DND-41 (cell line): ENCODE data around the gene MRPS10.

Experiments
- ATAC-seq: fragments of 200-7000 bp; cut with Tn5 transposase; 3 replicates; pipeline ENCODE4 v1.9.1; 2021; ENCODE audit warnings: low read depth; ENCODE audit not compliant: insufficient read depth
- DNase-seq: peaks from one replicate; pipeline ENCODE4 v3.0.0-alpha.2; 2020
- H2AFZ ChIP-seq: 2 replicates; pipeline ENCODE4 v1.6.0; 2012; ENCODE audit warnings: low read depth, low read length
- H3K27ac ChIP-seq: 2 replicates; pipeline ENCODE4 v1.5.1; 2012; ENCODE audit warnings: low read length, inconsistent platforms
- H3K27me3 ChIP-seq: fragments of 200-600 bp; sonication (generic); 2 replicates; pipeline ENCODE4 v1.6.0; 2012; ENCODE audit warnings: low read length, mild to moderate bottlenecking, inconsistent platforms; ENCODE audit not compliant: insufficient read depth, poor library complexity
- H3K36me3 ChIP-seq: 2 replicates; pipeline ENCODE4 v1.5.1; 2012; ENCODE audit warnings: low read length, inconsistent platforms; ENCODE audit not compliant: insufficient read depth
- H3K4me1 ChIP-seq: 2 replicates; pipeline ENCODE4 v1.5.1; 2012; ENCODE audit warnings: mild to moderate bottlenecking, low read length; ENCODE audit not compliant: insufficient read depth
- H3K4me2 ChIP-seq: 2 replicates; pipeline ENCODE4 v1.6.0; 2012; ENCODE audit warnings: mild to moderate bottlenecking, moderate library complexity, low read length, inconsistent platforms; ENCODE audit not compliant: insufficient read depth
- H3K4me3 ChIP-seq, 2 experiments: fragments of 200-600 bp in 1 of 2; shearing (Covaris generic) in 1 of 2; 2 replicates each; pipeline ENCODE4 v1.5.1; 2012 to 2016; ENCODE audit warnings: inconsistent platforms in 2 of 2, low read length in 2 of 2, mild to moderate bottlenecking in 2 of 2, low read depth in 1 of 2, moderate library complexity in 1 of 2
- H3K79me2 ChIP-seq: 2 replicates; pipeline ENCODE4 v1.6.0; 2012; ENCODE audit warnings: low read length, inconsistent platforms; ENCODE audit not compliant: insufficient read depth
- H3K9ac ChIP-seq: 2 replicates; pipeline ENCODE4 v1.6.0; 2012; ENCODE audit warnings: low read depth, mild to moderate bottlenecking, inconsistent platforms, low read length, moderate library complexity
- H3K9me3 ChIP-seq: 2 replicates; pipeline ENCODE4 v1.5.1; 2012; ENCODE audit warnings: low read length, moderate library complexity, mild to moderate bottlenecking, inconsistent platforms; ENCODE audit not compliant: insufficient read depth, severe bottlenecking
- H4K20me1 ChIP-seq: 2 replicates; pipeline ENCODE4 v1.6.0; 2012; ENCODE audit warnings: low read length; ENCODE audit not compliant: insufficient read depth
- EZH2 ChIP-seq: IDR thresholded peaks from 3 replicates; pipeline ENCODE4 v1.6.1; 2012; ENCODE audit warnings: borderline replicate concordance, low read depth, mild to moderate bottlenecking, moderate library complexity, low read length, inconsistent platforms; ENCODE audit not compliant: severe bottlenecking
- TF ChIP-seq, protein P1 (sequence below): IDR thresholded peaks from 2 replicates; pipeline ENCODE4 v1.5.1; 2012; ENCODE audit warnings: borderline replicate concordance, low read length, moderate library complexity, mild to moderate bottlenecking; ENCODE audit not compliant: poor library complexity, severe bottlenecking; ENCODE audit errors: extremely low read depth

MRPS10 gene

DNA sequence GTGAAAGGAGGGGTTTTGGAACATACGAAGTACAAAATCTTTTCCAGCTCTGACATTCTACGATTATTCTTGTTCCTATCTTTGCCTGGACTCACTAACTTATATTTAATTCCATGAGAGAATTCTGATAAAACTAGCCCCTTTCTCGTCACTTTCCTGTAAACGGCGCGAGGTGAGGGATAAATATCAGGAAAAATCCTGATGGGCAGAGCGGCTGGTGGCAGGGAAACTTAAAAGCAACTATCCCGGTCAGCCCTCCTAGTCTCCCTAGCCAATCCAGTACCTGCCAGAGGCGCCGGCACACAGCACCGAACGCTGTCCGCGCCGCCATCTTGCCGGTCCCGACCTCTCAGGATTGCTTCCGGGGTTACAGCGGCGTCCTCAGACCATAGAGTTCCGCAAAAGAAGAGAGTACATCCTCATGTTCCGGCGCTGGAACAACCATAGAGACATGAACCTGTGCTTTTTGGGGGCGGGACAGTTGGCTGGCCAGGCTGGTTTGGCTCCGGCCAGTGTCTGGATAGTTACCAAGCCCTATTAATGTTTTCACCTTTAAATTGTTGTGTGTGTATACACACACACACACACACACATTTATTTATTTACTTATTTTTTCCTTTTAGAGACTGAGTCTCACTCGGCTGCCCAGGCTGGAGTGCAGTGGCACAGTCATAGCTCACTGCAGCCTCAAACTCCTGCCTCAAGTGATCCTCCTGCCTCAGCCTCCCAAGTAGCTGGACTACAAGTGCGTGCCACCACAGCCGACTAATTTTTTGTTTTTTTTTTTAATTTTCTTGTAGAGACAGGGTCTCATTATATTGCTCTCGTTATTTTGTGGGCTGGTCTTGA lies at the start of gene MRPS10:
MRPS10 (minus strand) TSS at position 343 of the 849 bp plus-strand sequence; CDS start at position 331, 12 bp downstream.
- H3K4me3 ChIP-seq, result peak within 1 kb of the TSS; percentile 94 to 98
- H3K27me3 ChIP-seq, result no peaks in the 10 kb centered on the region
- TF ChIP-seq, protein P1, sequence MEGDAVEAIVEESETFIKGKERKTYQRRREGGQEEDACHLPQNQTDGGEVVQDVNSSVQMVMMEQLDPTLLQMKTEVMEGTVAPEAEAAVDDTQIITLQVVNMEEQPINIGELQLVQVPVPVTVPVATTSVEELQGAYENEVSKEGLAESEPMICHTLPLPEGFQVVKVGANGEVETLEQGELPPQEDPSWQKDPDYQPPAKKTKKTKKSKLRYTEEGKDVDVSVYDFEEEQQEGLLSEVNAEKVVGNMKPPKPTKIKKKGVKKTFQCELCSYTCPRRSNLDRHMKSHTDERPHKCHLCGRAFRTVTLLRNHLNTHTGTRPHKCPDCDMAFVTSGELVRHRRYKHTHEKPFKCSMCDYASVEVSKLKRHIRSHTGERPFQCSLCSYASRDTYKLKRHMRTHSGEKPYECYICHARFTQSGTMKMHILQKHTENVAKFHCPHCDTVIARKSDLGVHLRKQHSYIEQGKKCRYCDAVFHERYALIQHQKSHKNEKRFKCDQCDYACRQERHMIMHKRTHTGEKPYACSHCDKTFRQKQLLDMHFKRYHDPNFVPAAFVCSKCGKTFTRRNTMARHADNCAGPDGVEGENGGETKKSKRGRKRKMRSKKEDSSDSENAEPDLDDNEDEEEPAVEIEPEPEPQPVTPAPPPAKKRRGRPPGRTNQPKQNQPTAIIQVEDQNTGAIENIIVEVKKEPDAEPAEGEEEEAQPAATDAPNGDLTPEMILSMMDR, result no peak
- no peak for TF ChIP-seq EZH2
- H2AFZ ChIP-seq, result peak within 1 kb of the TSS; percentile 97
- peak within 1 kb of the TSS; percentile 90 for H3K27ac ChIP-seq
- DNase-seq (peak; percentile 94), ATAC-seq (peak; percentile 98)
- H3K79me2 ChIP-seq, result peaks cover 39% of the 10 kb centered on the region
- H3K4me2 ChIP-seq, result peak within 1 kb of the TSS; percentile 80
- H3K9ac ChIP-seq, result peak within 1 kb of the TSS; percentile 89
- peaks cover 31% of the 10 kb centered on the region for H3K4me1 ChIP-seq
- no peaks in the 10 kb centered on the region for H3K9me3 ChIP-seq
- peaks cover 16% of the 10 kb centered on the region for H3K36me3 ChIP-seq
- H4K20me1 ChIP-seq, result no peaks in the 10 kb centered on the region

DNA sequence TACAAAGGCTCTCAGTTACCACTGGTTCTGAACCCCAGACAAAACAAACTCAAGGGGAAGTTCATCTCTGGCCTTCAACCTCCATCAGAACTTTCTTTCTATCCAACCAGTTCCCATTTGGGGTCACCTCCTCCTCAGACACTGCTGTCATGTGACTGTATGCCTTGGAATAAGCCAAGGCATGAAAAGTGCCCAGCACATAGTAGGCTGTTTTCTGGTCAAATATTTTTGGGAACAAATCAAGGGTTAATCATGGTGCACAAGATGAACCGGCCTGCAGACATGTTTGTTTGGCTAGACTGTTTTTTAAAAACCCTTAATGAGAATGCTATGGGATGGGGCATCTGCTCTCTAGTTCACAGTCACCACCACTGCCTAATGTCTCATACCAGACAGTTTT lies 48.9 kb upstream of the MRPS10 start:
- Histone ChIP-seq H3K36me3 (peaks cover 9% of the 10 kb centered on the region), H3K27ac (no peak overlapping the region), H3K4me3 (no peak overlapping the region), H2AFZ (no peak overlapping the region), H3K9ac (no peak overlapping the region), H4K20me1 (no peaks in the 10 kb centered on the region), H3K4me1 (no peaks in the 10 kb centered on the region), H3K4me2 (no peak overlapping the region), H3K27me3 (no peaks in the 10 kb centered on the region), H3K9me3 (no peaks in the 10 kb centered on the region), H3K79me2 (no peaks in the 10 kb centered on the region)
- no peak for ATAC-seq
- TF ChIP-seq EZH2, result no peak
- TF ChIP-seq, protein P1, result no peak
- DNase-seq, result no peak

DNA sequence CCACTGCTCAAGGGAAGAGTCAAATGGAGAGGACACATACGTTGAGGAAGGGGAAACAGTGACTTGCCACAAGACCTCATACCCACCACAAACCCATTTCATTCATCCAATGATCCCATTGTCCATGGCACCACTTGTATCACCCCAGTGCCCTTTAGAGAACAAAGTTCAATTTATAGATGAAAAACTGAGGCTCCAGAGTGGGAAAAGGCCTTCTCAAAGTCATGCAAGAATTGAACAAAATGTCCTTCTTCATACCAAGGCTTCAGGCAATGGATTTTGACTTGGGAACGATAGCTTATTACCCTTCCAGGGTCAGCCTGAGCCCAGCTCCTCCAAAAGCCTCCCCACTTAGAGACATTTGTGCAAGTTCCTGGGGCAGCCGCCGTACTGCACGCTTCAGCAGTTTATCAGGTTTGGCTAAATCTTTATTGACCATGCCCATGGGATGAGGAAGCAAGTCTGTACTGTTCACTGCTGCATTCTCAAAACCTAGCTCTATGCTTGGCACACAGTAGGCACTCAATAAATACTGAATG lies 47.3 kb upstream of the MRPS10 start:
- H3K79me2 ChIP-seq, result no peaks in the 10 kb centered on the region
- H4K20me1 ChIP-seq, result no peaks in the 10 kb centered on the region
- H2AFZ ChIP-seq, result no peak overlapping the region
- no peak overlapping the region for H3K9ac ChIP-seq
- H3K36me3 ChIP-seq, result peaks cover 9% of the 10 kb centered on the region
- no peak overlapping the region for H3K4me3 ChIP-seq
- no peak for ATAC-seq
- H3K4me2 ChIP-seq, result no peak overlapping the region
- TF ChIP-seq EZH2, result no peak
- TF ChIP-seq, protein P1, result no peak
- no peaks in the 10 kb centered on the region for H3K27me3 ChIP-seq
- DNase-seq, result no peak
- no peak overlapping the region for H3K27ac ChIP-seq
- no peaks in the 10 kb centered on the region for H3K4me1 ChIP-seq
- H3K9me3 ChIP-seq, result no peaks in the 10 kb centered on the region
